Hepatocyte (in vitro differentiated cells): ENCODE data around the gene TBC1D8. TPM values are rescaled to one million over a fixed set of nuclear protein-coding genes. Genes with fewer than 3 reads are reported as not detected.

Experiments used
- DNase-seq: peaks from one replicate; pipeline ENCODE4 v3.0.0-alpha.2; 2016; ENCODE audit warnings: low spot score
- H2AFZ ChIP-seq: fragments of 200-600 bp; sonication (generic); 2 replicates; pipeline ENCODE4 v1.6.0; 2016; ENCODE audit warnings: antibody characterized with exemption, mild to moderate bottlenecking
- H3K27ac ChIP-seq: fragments of 200-600 bp; sonication (generic); 2 replicates; pipeline ENCODE4 v1.5.1; 2016; ENCODE audit warnings: mild to moderate bottlenecking
- H3K27me3 ChIP-seq: fragments of 200-600 bp; sonication (generic); 2 replicates; pipeline ENCODE4 v1.6.1; 2016
- H3K36me3 ChIP-seq: fragments of 200-600 bp; sonication (generic); replicated peaks from 2 replicates; pipeline ENCODE4 v1.5.1; 2016; ENCODE audit warnings: low read depth; ENCODE audit not compliant: insufficient read depth
- H3K4me1 ChIP-seq: fragments of 200-600 bp; sonication (generic); 2 replicates; pipeline ENCODE4 v1.5.1; 2016; ENCODE audit warnings: mild to moderate bottlenecking, moderate library complexity; ENCODE audit not compliant: insufficient read depth
- H3K4me2 ChIP-seq: fragments of 200-600 bp; sonication (generic); 2 replicates; pipeline ENCODE4 v1.6.0; 2016
- H3K4me3 ChIP-seq: fragments of 200-600 bp; sonication (generic); 2 replicates; pipeline ENCODE4 v1.5.1; 2016; ENCODE audit warnings: mild to moderate bottlenecking
- H3K79me2 ChIP-seq: fragments of 200-600 bp; sonication (generic); 2 replicates; pipeline ENCODE4 v1.6.0; 2017; ENCODE audit warnings: mild to moderate bottlenecking
- H3K9me2 ChIP-seq: fragments of 200-600 bp; sonication (generic); replicated peaks from 2 replicates; pipeline ENCODE4 v1.6.0; 2017; ENCODE audit warnings: mild to moderate bottlenecking; ENCODE audit not compliant: insufficient read depth
- H3K9me3 ChIP-seq: fragments of 200-600 bp; sonication (generic); 2 replicates; pipeline ENCODE4 v1.5.1; 2016; ENCODE audit warnings: low read depth, mild to moderate bottlenecking
- H4K20me1 ChIP-seq: fragments of 200-600 bp; sonication (generic); 2 replicates; pipeline ENCODE4 v1.6.0; 2016; ENCODE audit warnings: mild to moderate bottlenecking; ENCODE audit not compliant: insufficient read depth, poor library complexity, severe bottlenecking
- CTCF ChIP-seq: fragments of 200-600 bp; sonication (generic); IDR thresholded peaks from 2 replicates; pipeline ENCODE4 v1.5.1; 2016; ENCODE audit warnings: antibody characterized with exemption, mild to moderate bottlenecking; ENCODE audit not compliant: poor library complexity
- EZH2 ChIP-seq: fragments of 200-600 bp; sonication (generic); IDR thresholded peaks from 2 replicates; pipeline ENCODE4 v1.6.1; 2016; ENCODE audit warnings: antibody characterized with exemption, mild to moderate bottlenecking, borderline replicate concordance
- EZH2phosphoT487 ChIP-seq: fragments of 200-600 bp; sonication (generic); IDR thresholded peaks from one replicate; pipeline ENCODE4 v1.6.1; 2018; ENCODE audit warnings: antibody characterized with exemption, mild to moderate bottlenecking, low read depth, moderate library complexity; ENCODE audit not compliant: unreplicated experiment, severe bottlenecking
- WGBS: methylation state at CpG from one replicate; pipeline ENCODE4 v1.1.6; 2016; ENCODE audit warnings: low lambda C conversion rate; ENCODE audit errors: missing lambda C conversion rate; 5-methylcytosine and 5-hydroxymethylcytosine counted together
- polyA plus RNA-seq: library from polyadenylated mRNA; unstranded; fragments of >200 nt; fragmentation: Nextera tagmentation; extraction: Ambion mirVana; gene quantifications from 2 replicates; pipeline ENCODE4 v1.2.1, GENCODE V29; 2016
- total RNA-seq: library from RNA; depleted of rRNA; stranded (reverse); fragments of >200 nt; gene quantifications from 2 replicates; pipeline ENCODE4 v1.2.3, GENCODE V29; 2014

TBC1D8 gene
- total and polyA plus RNA-seq, 2 experiments from 2014 or later = 10.1 to 15.8 TPM

- TF ChIP-seq EZH2 (no peak), CTCF (no peak), EZH2phosphoT487 (no peak)
- Histone ChIP-seq H3K27ac (no peak overlapping the region), H3K4me2 (no peak overlapping the region), H2AFZ (no peak overlapping the region), H3K4me3 (no peak overlapping the region), H3K79me2 (peaks cover 55% of the 10 kb centered on the region), H3K36me3 (no peaks in the 10 kb centered on the region), H3K27me3 (no peaks in the 10 kb centered on the region), H3K9me3 (peaks cover 10% of the 10 kb centered on the region), H4K20me1 (no peaks in the 10 kb centered on the region), H3K4me1 (no peaks in the 10 kb centered on the region), H3K9me2 (no peaks in the 10 kb centered on the region)
- no peak for DNase-seq
Measured at GRCh38 chr2:101097638-101098037, 53.5 kb downstream of the TBC1D8 start.

- no peak overlapping the region for H3K4me3 ChIP-seq
- no peak overlapping the region for H3K27ac ChIP-seq
- no peaks in the 10 kb centered on the region for H3K9me2 ChIP-seq
- peaks cover 10% of the 10 kb centered on the region for H3K9me3 ChIP-seq
- no peaks in the 10 kb centered on the region for H3K4me1 ChIP-seq
- 96% methylated on average over 4 of the region's 4 CpGs for WGBS
- no peak for DNase-seq
- H2AFZ ChIP-seq = no peak overlapping the region
- H3K4me2 ChIP-seq = no peak overlapping the region
- no peak for TF ChIP-seq CTCF
- no peak for TF ChIP-seq EZH2
- no peak for TF ChIP-seq EZH2phosphoT487
- H3K36me3 ChIP-seq = no peaks in the 10 kb centered on the region
- H4K20me1 ChIP-seq = no peaks in the 10 kb centered on the region
- peaks cover 53% of the 10 kb centered on the region for H3K79me2 ChIP-seq
- H3K27me3 ChIP-seq = no peaks in the 10 kb centered on the region
Measured at GRCh38 chr2:101096619-101097142, 54.5 kb downstream of the TBC1D8 start.

GRCh38 chr2:101094351-101094750, 56.8 kb downstream of the TBC1D8 start:
- TF ChIP-seq EZH2phosphoT487 (no peak), EZH2 (no peak), CTCF (no peak)
- Histone ChIP-seq H3K79me2 (peaks cover 40% of the 10 kb centered on the region), H3K9me3 (no peaks in the 10 kb centered on the region), H3K36me3 (no peaks in the 10 kb centered on the region), H4K20me1 (no peaks in the 10 kb centered on the region), H3K27me3 (no peaks in the 10 kb centered on the region), H3K27ac (no peak overlapping the region), H3K4me3 (no peak overlapping the region), H3K4me1 (no peaks in the 10 kb centered on the region), H3K4me2 (no peak overlapping the region), H2AFZ (no peak overlapping the region), H3K9me2 (no peaks in the 10 kb centered on the region)
- DNase-seq = no peak
- 68% methylated on average over 1 of the region's 1 CpG for WGBS
